Aorta (tissue), 5 donors: ENCODE data around the gene CTIF. TPM values are rescaled to one million over a fixed set of nuclear protein-coding genes. Genes with fewer than 3 reads are reported as not detected.

Source experiments
- ATAC-seq: fragments of 200-7000 bp; cut with Tn5 transposase; one replicate; pipeline ENCODE4 v1.9.1; 2022; ENCODE audit warnings: moderate library complexity; ENCODE audit not compliant: low FRiP score
- DNase-seq, 2 donors: peaks; one replicate each; pipeline ENCODE4 v3.0.0-alpha.2; 2020
- H3K27ac ChIP-seq, 2 donors: one replicate each; pipeline ENCODE4 v1.5.1; 2013; ENCODE audit warnings: low read length in 2 of 2, mild to moderate bottlenecking in 2 of 2, moderate library complexity in 2 of 2, control low read depth in 1 of 2, inconsistent platforms in 1 of 2, low read depth in 1 of 2
- H3K27me3 ChIP-seq, 2 donors: one replicate each; pipeline ENCODE4 v1.6.1; 2013; ENCODE audit warnings: control low read depth in 1 of 2, low read length in 1 of 2, mild to moderate bottlenecking in 1 of 2, moderate library complexity in 1 of 2; ENCODE audit not compliant: insufficient read depth in 2 of 2, control insufficient read depth in 1 of 2
- H3K36me3 ChIP-seq, 2 donors: one replicate each; pipeline ENCODE4 v1.6.1; 2013; ENCODE audit warnings: control low read depth in 1 of 2, low read length in 1 of 2, mild to moderate bottlenecking in 1 of 2; ENCODE audit not compliant: insufficient read depth in 2 of 2, control insufficient read depth in 1 of 2
- H3K4me1 ChIP-seq, 2 donors: one replicate each; pipeline ENCODE4 v1.6.1; 2013; ENCODE audit warnings: low read length in 2 of 2, control low read depth in 1 of 2, mild to moderate bottlenecking in 1 of 2, moderate library complexity in 1 of 2; ENCODE audit not compliant: insufficient read depth in 2 of 2, control insufficient read depth in 1 of 2
- H3K4me3 ChIP-seq, 2 donors: one replicate each; pipeline ENCODE4 v1.5.1; 2013; ENCODE audit warnings: low read length in 2 of 2, control low read depth in 1 of 2, mild to moderate bottlenecking in 1 of 2
- H3K9me3 ChIP-seq: one replicate; pipeline ENCODE4 v1.6.1; 2013; ENCODE audit warnings: mild to moderate bottlenecking, low read length; ENCODE audit not compliant: control insufficient read depth
- WGBS, 2 donors: extraction: QIAGEN DNeasy Blood & Tissue Kit; methylation state at CpG; one replicate each; pipeline ENCODE4 v1.1.7; 2013; 5-methylcytosine and 5-hydroxymethylcytosine counted together
- intact Hi-C, 2 donors: fragments of 100-400 bp; cut with DNase I; formaldehyde crosslinking; loops; one replicate each; pipeline versions ENCODE4 v1.14.2 to v1.15.0; 2022
- polyA plus RNA-seq, 2 donors: library from polyadenylated mRNA; stranded (reverse); fragments of 200-250 nt; gene quantifications; one replicate each; pipeline ENCODE4 v1.2.3, GENCODE V29; 2013
- total RNA-seq, 2 donors: library from RNA; stranded (reverse); fragmentation: NEBNext Ultra II Directional; extraction: Animal tissue kit (Norgen Biotek cat#: 25700); gene quantifications; one replicate each; pipeline ENCODE4 v1.2.1, GENCODE V29; 2021
- donor health status: healthy with polysubstance abuse.
- donor health status: Bipolar disorder and iron deficiency.
- donor health status: DM: no; HTN: no; CAD: no.
- donor health status: DM: no; HTN: no; CAD: no.
- donor health status: DM: yes; HTN: yes; CAD: no.

CTIF gene
- total and polyA plus RNA-seq, 4 donors = 14.4 to 113 (median 93.4) TPM

GRCh38 chr18:48529796-48530195, 9.0 kb upstream of the CTIF start:
- no peak overlapping the region for H3K27ac ChIP-seq
- intact Hi-C loops = no loop called here
- ATAC-seq (no peak), DNase-seq (no peak)
- H3K27me3 ChIP-seq = no peaks in the 10 kb centered on the region
- no peaks in the 10 kb centered on the region for H3K4me1 ChIP-seq
- 73 to 76% methylated on average over 2 of the region's 2 CpGs for WGBS, 2 donors
- no peaks in the 10 kb centered on the region for H3K9me3 ChIP-seq
- no peak overlapping the region for H3K4me3 ChIP-seq
- no peaks in the 10 kb centered on the region for H3K36me3 ChIP-seq

GRCh38 chr18:48530399-48531081, 8.3 kb upstream of the CTIF start:
- WGBS, 2 donors = 84 to 89% methylated on average over 3 of the region's 3 CpGs
- intact Hi-C loops = no loop called here
- no peaks in the 10 kb centered on the region for H3K9me3 ChIP-seq
- no peaks in the 10 kb centered on the region for H3K27me3 ChIP-seq
- DNase-seq (no peak), ATAC-seq (no peak)
- H3K4me1 ChIP-seq = no peaks in the 10 kb centered on the region
- no peak overlapping the region for H3K4me3 ChIP-seq
- H3K36me3 ChIP-seq = no peaks in the 10 kb centered on the region
- H3K27ac ChIP-seq = no peak overlapping the region

GRCh38 chr18:48531082-48531403, 7.8 kb upstream of the CTIF start:
- H3K4me3 ChIP-seq = no peak overlapping the region
- no peaks in the 10 kb centered on the region for H3K9me3 ChIP-seq
- H3K36me3 ChIP-seq = no peaks in the 10 kb centered on the region
- no peaks in the 10 kb centered on the region for H3K27me3 ChIP-seq
- H3K27ac ChIP-seq = no peak overlapping the region
- intact Hi-C loops = no loop called here
- ATAC-seq (no peak), DNase-seq (no peak)
- 95 to 96% methylated on average over 1 of the region's 1 CpG for WGBS, 2 donors
- no peaks in the 10 kb centered on the region for H3K4me1 ChIP-seq

- ATAC-seq (no peak), DNase-seq (no peak)
- no peaks in the 10 kb centered on the region for H3K9me3 ChIP-seq
- no peaks in the 10 kb centered on the region for H3K27me3 ChIP-seq
- no peaks in the 10 kb centered on the region for H3K36me3 ChIP-seq
- no peak overlapping the region for H3K4me3 ChIP-seq
- WGBS, 2 donors = 73 to 76% methylated on average over 3 of the region's 3 CpGs
- intact Hi-C loops = no loop called here
- no peak overlapping the region for H3K27ac ChIP-seq
- no peaks in the 10 kb centered on the region for H3K4me1 ChIP-seq
These were observed 6.9 kb upstream of the CTIF start for GRCh38 chr18:48531908-48532307.

- H3K36me3 ChIP-seq = no peaks in the 10 kb centered on the region
- H3K4me3 ChIP-seq = no peak overlapping the region
- WGBS, 2 donors = 94% methylated on average over 6 of the region's 6 CpGs
- DNase-seq (no peak), ATAC-seq (no peak)
- H3K4me1 ChIP-seq = no peaks in the 10 kb centered on the region
- H3K9me3 ChIP-seq = no peaks in the 10 kb centered on the region
- no peaks in the 10 kb centered on the region for H3K27me3 ChIP-seq
- intact Hi-C loops = no loop called here
- no peak overlapping the region for H3K27ac ChIP-seq
These were observed 5.3 kb upstream of the CTIF start for GRCh38 chr18:48533340-48534070.

GRCh38 chr18:48534364-48534763, 4.5 kb upstream of the CTIF start:
- H3K36me3 ChIP-seq = no peaks in the 10 kb centered on the region
- no peak overlapping the region for H3K4me3 ChIP-seq
- no peak for DNase-seq
- no peaks in the 10 kb centered on the region for H3K4me1 ChIP-seq
- ATAC-seq = no peak
- H3K9me3 ChIP-seq = no peaks in the 10 kb centered on the region
- H3K27me3 ChIP-seq = no peaks in the 10 kb centered on the region
- no peak overlapping the region for H3K27ac ChIP-seq
- WGBS, 2 donors = 92% methylated on average over 3 of the region's 3 CpGs
- intact Hi-C loops = no loop called here

- Histone ChIP-seq H3K27ac (no peak overlapping the region), H3K27me3 (no peaks in the 10 kb centered on the region), H3K36me3 (no peaks in the 10 kb centered on the region), H3K9me3 (no peaks in the 10 kb centered on the region), H3K4me1 (no peaks in the 10 kb centered on the region), H3K4me3 (no peak overlapping the region)
- intact Hi-C loops = no loop called here
- ATAC-seq (no peak), DNase-seq (no peak)
- WGBS, 2 donors = 83 to 87% methylated on average over 2 of the region's 2 CpGs
These were observed 2.9 kb upstream of the CTIF start for GRCh38 chr18:48535956-48536355.

- DNase-seq (no peak), ATAC-seq (no peak)
- H3K4me3 ChIP-seq = no peak overlapping the region
- no peaks in the 10 kb centered on the region for H3K9me3 ChIP-seq
- no peak overlapping the region for H3K27ac ChIP-seq
- no peaks in the 10 kb centered on the region for H3K27me3 ChIP-seq
- H3K4me1 ChIP-seq = no peaks in the 10 kb centered on the region
- intact Hi-C loops = no loop called here
- no peaks in the 10 kb centered on the region for H3K36me3 ChIP-seq
- WGBS, 2 donors = 94 to 95% methylated on average over 6 of the region's 6 CpGs
These were observed 2.3 kb upstream of the CTIF start for GRCh38 chr18:48536516-48536915.
